NOMO-1 treated with dmso at 0.1 percent for 144 hours (cell line): Measurements from ENCODE around the gene GOLGA3.
"Not testable (repeated sequence)": the region's sequence is repeated elsewhere in the genome, so short reads cannot be mapped to it uniquely, and the experiment has no call there.

Experiments
- DNase-seq: peaks from one replicate; lab custom pipeline; 2025; ENCODE audit not compliant: unreplicated experiment; lab: John Stamatoyannopoulos, UW

Gene GOLGA3

DNA sequence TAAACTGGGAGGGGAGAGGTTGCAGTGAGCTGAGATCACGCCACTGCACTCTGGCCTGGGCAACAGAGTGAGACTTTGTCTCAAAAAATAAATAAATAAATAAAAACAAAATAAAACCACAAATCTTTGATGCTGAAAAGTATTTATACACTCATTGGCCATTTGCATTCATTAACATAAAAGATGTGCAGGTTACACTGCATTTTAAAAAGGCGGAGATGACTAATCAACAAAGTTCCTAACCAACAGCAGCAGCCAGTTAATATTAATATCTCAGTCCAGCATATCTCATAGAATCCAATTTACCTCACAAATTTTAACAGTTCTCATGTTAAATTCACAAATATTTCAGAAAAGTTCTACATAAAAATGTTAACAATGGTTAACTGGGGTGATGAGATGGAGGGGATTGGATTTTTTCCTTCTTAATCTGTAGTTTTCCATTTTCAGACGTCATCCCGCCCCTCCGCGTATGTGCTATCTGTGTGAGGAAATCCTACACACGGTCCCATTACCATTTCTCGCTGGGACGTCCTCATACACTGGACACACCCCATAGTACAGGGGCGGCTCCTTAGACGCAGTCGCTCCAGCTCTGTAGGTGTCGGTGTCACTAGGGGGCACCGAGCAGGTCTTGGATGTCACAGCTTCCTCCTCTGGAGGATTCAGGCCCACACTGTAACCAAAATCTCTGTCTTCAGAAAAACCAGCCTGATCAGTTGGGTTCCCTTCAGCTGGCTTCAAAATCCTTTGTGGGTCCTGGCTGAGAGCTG, 74.3 kb downstream of the GOLGA3 start:
- no peak for DNase-seq

DNA sequence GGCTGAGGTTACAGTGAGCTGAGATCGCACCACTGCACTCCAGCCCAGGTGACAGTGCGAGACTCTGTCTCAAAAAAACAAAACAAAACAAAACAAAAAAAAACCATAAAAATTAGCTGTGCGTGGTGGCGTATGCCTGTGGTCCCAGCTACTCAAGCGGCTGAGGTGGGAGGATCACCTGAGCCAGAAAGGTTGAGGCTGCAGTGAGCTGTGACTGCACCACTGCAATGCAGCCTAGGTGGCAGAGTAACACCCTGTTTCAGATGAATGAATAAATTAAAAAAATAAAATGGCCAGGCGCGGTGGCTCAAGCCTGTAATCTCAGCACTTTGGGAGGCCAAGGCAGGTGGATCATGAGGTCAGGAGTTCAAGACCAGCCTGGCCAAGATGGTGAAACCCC, 75.0 kb downstream of the GOLGA3 start:
- DNase-seq: not testable (repeated sequence)

DNA sequence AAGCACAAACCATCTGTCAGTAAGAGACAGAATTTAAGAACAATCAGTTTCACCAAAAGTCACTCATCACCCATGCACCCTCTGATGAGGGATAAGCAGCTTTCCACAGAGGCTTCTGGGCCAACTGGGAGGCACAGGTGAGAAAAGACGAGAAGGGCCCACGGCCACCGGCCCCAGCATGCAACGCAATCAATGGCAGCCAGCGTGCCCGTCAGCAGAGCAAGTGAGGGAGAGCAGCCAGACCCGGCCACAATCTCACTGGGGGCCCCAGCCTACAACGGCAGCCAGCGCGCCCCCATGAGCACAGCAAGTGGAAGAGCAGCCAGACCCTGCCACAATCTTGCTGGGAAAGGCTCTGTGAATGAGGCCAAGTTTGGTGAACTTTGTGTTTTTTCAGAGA, 80.3 kb downstream of the GOLGA3 start:
- DNase-seq: no peak

DNA sequence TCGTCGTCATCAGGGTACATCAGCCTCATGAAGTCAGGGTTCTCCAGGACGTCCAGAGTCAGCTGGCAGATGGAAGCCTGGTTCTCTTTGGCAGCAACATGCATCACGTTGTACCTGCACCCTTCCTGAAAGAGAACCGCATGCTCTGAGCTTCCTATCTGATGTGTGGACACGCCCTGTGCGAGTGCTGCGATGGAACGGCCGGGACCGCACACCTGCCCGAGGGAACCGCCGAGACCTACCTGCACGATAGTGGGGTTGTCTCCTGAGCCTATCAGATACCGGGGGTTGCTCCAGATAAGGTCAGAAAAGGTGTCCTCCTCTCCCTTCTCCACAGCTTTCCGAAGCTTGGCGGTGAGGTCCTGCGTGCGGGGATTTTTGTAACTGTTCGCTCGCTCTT, 80.8 kb downstream of the GOLGA3 start:
- no peak for DNase-seq

DNA sequence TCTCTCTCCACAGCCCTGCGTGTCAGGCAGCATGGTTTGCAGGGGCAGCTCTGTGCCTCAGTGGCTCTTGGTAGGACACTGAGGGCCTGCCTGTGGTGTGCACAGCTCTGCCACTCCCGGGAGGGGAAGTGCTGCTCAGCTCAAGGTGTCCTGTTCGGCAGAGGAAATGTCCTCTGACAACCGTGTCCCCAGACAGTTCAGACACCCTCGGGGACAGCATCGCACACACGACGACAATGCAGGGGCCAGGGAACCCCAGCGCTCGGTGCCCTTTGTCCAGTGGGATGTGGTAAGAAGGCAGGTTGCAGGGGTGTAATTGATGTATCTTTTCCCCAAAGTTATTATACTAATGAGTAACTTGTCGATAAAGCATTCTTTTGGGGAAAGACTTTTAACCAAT, 81.3 kb downstream of the GOLGA3 start:
- DNase-seq: no peak

DNA sequence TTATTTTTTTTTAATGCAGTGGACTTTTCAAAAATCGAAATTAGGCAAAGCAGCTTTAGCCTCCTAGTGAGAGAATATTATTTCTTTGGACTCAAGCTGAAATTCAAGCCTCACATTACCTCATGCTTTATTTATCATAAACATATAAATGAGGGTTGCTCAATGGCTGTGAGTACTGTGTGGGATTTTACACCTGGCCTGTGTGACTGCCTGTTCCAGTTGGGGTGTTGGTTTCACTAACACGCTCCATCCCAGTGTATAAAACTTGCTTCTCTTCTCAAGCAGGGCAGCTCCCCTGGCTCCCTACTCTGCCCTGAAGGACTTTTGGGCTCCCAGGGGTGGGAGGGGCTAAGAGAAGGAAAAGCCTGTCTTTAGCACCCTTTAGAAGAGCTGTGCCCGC, 82.1 kb downstream of the GOLGA3 start:
- no peak for DNase-seq

DNA sequence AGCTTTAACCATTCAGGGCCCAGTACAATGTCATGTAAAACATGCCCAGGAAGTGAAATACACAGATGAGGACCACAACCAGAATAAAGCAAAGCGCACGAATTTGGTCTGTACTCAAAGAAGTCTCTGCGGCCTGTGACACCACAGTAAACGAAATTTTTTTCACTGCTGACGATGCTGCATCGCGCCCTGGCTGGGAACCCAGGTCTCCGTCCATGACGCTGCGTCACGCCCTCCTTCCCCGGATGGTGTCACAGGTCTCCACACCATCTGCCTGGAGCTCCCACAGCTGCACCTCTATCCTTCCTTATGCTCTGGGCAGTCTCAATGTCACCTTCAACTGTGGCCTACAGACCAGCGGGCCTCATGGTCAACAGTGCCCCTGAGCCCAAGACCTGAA, 84.8 kb downstream of the GOLGA3 start:
- no peak for DNase-seq

DNA sequence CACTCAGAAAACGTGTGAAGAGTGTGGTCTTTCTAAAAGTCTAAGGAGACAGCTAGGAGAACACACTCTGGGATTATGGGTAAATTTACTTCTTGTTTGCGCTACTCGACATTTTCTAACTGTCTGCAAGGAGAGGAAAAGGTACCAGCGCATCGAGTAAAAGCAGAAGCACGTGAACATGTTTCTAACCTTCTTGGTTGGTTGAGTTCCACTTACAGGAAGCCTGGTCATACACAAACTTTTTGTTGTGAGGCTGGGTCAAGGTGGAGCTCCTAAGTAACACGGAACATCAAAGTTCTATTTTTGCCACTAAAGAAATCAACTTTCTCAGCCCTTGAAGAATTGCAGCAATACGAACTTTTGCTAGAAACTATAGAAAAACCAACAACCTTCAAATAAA, 87.0 kb downstream of the GOLGA3 start:
- no peak for DNase-seq

DNA sequence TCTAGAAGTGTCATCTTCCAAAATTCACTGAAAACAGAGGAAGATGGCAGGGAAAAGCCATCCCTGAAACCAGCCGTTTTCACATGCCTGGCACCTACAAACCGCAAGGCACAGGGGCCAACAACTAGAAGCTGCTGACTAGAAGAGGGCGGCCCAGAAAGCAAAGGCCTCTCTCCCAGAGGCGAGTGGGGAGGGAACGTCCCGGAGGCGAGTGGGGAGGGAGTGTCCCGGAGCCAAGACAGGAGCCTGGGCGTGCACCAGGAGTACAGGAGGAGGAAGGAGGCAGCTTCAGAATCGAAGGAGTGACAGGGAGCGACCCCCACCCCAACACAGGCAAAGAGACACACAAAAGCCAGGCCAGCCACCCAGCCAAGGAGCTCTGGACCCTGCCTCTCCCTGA, 88.0 kb downstream of the GOLGA3 start:
- DNase-seq: no peak

DNA sequence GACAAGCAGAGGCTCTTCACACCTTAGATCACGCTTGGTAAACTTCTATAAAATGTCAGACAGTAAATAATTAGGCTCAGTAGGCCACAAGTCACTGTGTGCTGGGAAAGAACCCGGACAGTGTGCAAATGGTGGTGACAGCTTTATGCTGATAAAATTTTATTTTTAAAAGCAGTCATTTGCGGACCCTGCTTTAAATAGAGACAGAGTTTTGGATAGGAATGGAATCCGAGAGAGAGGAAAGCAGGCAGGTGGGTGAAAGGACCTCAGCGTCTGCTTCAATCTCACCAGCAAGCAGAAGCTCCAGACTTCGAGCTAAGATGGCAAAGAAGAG, 88.4 kb downstream of the GOLGA3 start:
- DNase-seq: no peak

DNA sequence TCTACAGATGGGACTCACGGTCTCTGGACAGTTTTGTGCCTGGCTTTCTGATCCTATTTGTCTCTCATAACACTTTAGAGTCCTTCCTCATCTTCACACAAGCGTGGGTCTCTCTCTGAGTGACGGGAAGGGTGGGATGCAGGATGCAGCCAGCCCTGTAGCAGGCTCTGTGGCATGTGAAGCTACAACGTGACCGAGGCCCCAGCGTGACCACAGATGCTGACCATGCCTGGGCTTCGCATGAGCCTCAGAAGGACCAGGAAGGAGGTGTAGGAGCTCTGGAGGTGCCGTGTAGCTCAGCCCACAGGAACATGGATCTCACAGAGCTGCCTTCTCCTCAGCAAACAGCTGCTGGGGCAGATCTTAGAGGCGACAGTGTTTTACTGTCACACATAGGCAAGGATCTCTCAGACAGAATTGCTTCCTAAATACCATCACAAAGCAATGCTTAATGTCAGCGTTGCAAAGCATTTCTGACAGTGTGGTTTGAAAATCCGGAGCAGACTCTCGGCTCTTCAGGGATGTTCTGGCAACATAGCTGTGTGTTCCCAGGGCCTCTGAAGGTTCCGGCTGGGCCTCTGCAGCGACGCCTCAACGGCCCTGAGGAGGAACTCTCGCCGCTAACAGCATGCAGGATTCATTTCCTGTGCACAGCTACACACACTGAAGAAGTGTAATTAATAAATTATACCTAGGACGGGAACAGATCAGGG, 88.9 kb downstream of the GOLGA3 start:
- no peak for DNase-seq

DNA sequence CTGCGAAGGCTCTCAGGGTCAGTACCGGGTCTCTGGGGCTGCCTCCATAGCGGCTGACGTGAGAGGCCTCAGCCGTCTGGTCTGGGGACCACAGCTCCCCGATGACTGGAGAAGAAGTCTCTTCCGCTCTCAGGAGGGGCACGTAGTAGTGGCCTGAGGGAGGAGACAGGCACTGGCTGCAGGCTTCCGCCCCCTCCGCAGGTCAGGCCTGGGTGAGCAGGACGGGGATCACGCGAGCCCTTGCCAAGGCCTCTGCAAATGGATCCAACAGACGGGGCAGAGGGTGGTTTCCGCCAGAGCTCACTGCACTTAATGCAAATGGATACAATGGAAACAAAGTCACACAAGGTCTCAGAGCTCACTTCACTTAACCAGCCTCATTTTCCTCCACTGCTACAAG, 91.8 kb downstream of the GOLGA3 start:
- DNase-seq: no peak

DNA sequence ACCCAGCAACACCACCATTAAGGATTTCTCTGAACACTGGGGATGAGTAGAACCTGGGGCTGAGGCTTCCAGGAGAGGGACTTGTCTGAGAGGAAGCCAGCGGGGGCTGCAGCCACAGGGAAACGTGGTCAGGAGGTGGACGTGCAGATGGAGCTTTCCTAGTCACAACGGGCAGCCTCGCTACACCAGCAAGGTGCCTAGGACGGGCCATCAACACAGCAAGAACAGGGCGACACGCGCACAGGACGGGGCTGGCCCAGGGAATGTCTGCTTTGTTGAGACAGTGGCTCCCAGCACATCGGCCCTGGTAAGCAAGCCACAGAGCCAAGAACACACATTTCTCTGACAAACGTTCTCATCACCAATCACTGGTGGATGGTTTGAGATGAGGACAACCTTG, 92.3 kb downstream of the GOLGA3 start:
- no peak for DNase-seq

DNA sequence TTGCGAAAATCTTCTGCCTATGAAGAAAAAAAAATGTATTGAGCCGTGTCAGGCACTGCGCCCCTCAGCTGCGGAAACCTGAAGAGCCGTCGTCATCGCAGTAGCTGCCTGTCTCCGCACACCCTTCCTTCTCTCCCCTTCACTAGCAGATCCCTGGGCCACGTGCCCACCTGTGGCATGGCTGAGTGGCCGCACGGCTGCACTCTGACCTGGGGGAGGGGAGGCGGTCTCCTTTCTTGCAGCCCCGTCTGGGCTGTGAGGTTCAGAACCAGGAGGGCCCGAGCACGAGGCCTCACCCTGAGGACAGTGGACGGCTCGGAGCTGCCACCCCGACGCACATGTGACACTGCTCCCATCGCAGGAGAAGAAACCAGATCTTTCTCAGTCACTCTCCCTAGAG, 93.2 kb downstream of the GOLGA3 start:
- DNase-seq: no peak

DNA sequence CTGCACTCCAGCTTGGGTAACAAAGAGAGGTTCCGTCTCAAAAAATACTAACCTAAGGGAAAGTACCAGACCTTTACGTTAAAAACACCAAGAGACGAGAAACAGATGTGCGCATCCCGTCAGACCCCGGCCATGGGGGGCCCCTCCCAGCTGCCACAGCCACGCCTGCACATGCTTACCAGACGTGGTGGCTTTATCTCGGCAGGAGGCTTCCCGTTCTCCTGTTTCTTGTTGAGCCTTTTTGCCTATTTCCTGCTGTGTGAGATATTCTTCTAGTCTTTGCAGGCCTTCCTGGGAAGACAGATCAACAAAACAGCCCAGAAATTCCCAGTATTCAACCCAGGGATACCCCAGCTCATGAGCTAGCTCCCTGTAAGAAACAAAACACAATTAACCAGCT, 94.5 kb downstream of the GOLGA3 start:
- DNase-seq: no peak

DNA sequence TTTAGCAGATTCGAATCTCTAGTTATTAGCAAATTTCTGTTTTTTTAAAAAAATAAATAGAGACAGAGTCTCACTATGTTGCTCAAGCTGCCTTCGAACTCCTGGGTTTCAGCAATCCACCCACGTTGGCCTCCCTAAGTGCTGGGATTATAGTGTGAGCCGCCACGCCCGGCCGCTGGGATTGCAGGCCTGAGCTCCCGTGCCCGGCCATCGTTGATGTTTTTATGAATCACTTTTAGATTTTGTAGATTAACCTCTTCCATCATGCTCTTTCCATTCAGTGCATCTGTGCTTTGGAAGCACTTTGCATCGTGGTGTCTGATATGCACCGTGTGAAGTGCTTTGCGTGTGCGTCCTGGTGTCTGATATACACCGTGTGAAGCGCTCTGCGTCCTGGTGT, 97.1 kb downstream of the GOLGA3 start:
- no peak for DNase-seq

DNA sequence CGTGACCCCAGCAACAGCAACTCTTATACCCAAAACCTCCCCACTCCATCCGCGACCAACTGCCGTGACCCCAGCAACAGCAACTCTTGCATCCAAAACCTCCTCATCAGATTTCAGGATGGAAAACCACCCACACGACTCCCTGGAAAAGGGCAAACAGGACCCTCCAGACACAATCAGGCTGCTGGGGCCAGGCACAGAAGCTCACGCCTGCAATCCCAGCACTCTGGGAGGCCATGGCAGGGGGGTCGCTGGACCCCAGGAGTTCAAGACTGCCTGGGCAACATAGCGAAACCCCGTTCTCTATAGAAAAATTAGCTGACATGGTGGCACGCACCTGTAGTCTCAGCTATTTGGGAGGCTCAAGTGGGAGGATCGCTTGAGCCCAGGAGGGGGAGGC, 98.3 kb downstream of the GOLGA3 start:
- DNase-seq: no peak

DNA sequence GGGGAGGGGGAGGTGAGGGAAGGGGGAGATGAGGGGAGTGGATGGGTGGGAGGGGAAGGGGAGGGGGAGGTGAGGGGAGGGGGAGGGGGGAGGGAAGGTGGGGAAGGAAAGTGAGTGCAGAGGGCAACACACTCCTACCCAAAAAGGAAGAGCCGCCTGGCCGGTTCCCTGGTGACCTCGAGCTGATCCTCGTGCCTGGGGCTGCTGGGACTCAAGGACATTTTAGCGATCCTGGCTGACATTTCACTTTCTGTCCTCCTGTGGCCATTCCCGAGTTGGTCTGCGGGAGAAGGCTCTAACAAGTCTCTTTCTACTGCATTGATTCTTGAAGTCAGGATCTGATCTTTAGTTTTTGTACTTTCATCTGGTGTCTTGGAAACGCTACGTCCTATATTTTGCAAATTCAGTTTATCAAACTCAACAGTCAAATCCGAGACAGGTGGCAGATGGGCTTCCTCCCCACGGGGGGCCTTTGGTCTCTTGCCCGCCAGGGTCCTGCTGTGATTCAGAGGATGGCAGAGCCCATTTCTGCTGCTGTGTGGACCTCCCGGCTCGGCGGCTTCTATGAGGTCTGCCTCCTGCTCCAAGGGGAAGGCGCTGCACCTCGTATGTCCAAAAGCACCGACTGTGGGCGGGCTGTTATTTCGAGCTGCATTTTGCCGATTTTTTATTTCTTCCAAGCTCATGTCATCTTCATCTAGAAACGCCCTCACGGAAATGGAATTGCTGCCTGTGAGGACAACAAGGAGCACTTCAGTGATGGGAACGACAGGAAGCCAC, 98.9 kb downstream of the GOLGA3 start:
- DNase-seq: no peak

DNA sequence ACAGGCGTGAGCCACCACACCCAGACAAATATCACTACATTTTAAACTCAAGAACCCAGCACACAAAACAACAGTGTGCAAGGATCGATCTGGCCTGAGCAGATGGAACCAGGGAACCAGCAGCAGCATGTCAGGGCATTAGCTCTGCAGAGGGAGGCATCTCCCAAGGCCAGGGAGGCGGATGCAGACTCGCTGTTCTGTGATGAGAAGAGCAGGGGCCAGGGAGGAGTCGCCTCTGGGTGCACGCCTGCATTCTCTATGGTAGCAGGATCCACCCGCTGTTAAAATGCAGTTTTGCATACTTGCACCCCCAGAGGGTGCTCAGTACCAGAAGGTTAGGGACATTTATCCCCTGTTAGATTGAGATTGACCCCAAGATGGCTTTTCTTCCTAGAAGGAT, 100.2 kb downstream of the GOLGA3 start:
- no peak for DNase-seq

DNA sequence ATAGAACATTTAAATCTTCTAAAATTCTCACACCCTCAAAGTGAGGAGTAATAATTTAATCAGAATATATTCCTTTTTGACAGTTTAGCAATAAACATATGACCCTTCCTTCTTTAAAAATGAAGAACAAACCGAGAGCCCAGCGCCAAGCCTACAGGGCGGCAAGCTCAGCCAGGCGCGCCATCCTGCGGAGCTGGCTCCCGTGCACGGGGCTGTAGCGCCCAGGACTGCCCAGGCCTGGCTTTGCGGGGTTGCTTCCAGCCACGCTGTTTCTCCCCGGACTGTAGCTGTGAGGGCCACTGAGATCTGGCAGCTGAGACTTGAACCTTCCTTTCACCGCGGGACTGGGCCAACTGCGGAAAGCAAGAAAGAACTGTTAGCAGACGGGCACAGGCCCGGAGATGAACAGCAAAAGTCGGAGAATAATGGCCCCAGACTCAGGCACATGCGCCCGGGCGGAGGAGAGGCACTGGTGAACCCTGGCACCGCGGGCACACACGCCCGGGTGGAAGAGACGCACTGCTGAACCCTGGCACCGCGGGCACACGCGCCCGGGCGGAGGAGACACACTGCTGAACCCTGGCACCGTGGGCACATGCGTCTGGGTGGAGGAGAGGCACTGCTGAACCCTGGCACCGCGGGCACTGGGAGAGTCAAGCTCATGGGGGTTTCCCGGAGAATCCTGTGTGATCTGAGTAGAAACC, 101.4 kb downstream of the GOLGA3 start:
- no peak for DNase-seq

DNA sequence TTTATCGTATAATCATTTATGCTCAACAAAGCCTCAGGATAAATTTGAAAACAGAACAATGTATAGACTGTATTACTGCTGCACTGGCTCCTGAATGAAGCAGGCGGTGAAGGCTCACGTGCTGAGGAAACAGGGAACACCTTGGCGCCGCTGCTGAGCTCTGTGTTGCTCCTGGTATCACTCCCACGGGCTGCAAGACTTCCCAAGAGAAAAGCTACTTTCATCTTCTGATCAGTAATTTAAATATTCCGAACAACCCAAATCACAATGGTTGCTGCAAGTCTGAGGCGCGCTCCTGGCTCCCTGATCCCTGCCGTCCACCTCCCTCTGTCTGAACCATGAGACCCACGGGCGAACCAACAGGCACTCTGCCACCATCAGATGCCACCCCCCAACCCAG, 102.3 kb downstream of the GOLGA3 start:
- DNase-seq: no peak
